ENCODE measurements around the gene RASA3. TPM values are rescaled to one million over a fixed set of nuclear protein-coding genes. Genes with fewer than 3 reads are reported as not detected.

Gene RASA3
- total and polyA plus RNA-seq, 10 of the 15 experiments (the other 5 are each of a cell fraction or from before 2014, with no cell fraction given): 0.79 to 33.9 (median 17.6) TPM

DNA sequence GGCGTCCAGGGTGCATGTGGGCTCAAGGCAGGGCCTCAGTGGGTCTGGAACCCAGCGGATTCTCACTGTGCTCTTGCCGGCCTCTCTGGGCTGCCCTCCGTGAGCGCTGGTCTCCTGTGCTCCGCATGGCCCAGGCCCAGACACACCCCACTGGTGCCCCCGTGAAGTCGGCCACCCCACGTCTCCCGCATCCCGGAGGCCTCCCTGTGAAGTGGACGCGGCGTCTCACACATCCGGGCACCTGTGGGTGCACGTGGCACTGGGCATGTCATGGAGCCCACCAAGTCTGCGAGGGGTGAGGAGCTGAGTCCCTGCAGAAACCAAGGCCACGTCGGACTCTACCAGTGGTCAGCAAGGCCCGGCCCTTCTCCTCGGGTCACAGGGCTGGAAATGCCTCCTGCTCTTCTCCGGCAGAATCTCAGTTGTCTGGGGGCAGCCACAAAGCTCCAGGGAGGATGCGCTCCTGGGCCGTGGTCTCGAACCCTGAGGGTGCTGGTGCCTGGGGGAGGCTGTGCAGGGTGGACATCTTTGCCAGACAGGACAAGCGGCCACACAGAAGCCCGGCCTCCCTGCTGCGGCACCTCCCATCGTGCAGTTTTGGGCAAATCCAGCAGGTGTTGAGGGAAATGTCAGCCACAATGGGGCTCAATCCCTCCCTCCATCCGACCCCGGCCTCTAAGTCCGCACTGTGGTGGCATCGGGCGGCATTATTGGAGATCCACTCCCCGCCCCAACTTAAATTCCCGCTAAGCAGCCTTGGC, 160.8 kb downstream of the RASA3 start:
- ATAC-seq: no peak
- DNase-seq (ENCODE audit: low read depth, low spot score): no peak
- Histone ChIP-seq H3K36me3 (ENCODE audit: control insufficient read depth in 2 of 2, insufficient read depth in 2 of 2, low read length in 1 of 2) (no peaks in the 10 kb centered on the region; a peak in 1 of 4 replicates), H3K27ac (ENCODE audit: control insufficient read depth, insufficient read depth) (no peak overlapping the region), H3K9me3 (replicated peaks; ENCODE audit: control insufficient read depth, insufficient read depth, low read length) (no peaks in the 10 kb centered on the region), H3K4me1 (ENCODE audit: control insufficient read depth, insufficient read depth, low read length) (no peaks in the 10 kb centered on the region), H3K79me2 (ENCODE audit: control insufficient read depth, insufficient read depth, low read length) (no peaks in the 10 kb centered on the region), H3K4me3 (no peak overlapping the region), H3K27me3 (replicated peaks in 1 of 2; ENCODE audit: control insufficient read depth in 2 of 2, insufficient read depth in 2 of 2, low read length in 1 of 2) (no peaks in the 10 kb centered on the region), H4K20me1 (ENCODE audit: control insufficient read depth, insufficient read depth) (no peaks in the 10 kb centered on the region), H2AFZ (ENCODE audit: control insufficient read depth, low read depth, low read length) (no peak overlapping the region), H3K9ac (ENCODE audit: control insufficient read depth, insufficient read depth, low read length) (no peak overlapping the region), H3K4me2 (ENCODE audit: control insufficient read depth, insufficient read depth) (no peak overlapping the region)
- in situ Hi-C loops (cut with MboI) (loop anchor here (5.0 kb wide), 1 partner anchor 41 kb away; no protein-coding TSS in a partner anchor), intact Hi-C loops (cut with micrococcal nuclease; ENCODE audit: unreplicated experiment) (no loop called here)
- ChIA-PET POLR2A (no interaction called here), SMC1A (ENCODE audit: uncharacterized antibody, unreplicated experiment) (no interaction called here), RAD21 (ENCODE audit: unreplicated experiment) (no interaction called here), CTCF (no interaction called here)
- WGBS (ENCODE audit: insufficient coverage, insufficient replicate concordance, low lambda C conversion rate, missing lambda C conversion rate): 82% methylated on average over 32 of the region's 36 CpGs
- no peak for TF ChIP-seq JUNB (IDR thresholded peaks at IDR 0.05)
- TF ChIP-seq SREBF1 (IDR thresholded peaks at IDR 0.05; ENCODE audit: low read length): no peak
- no peak for TF ChIP-seq NR2F1 (conservative IDR thresholded peaks at IDR 0.05)
- TF ChIP-seq RAD21 (IDR thresholded peaks at IDR 0.05; ENCODE audit: insufficient read depth, low read depth, low read length): no peak
- TF ChIP-seq SRF (IDR thresholded peaks at IDR 0.05; ENCODE audit: low read depth in 2 of 2, low read length in 2 of 2): no peak
- TF ChIP-seq, protein P1, sequence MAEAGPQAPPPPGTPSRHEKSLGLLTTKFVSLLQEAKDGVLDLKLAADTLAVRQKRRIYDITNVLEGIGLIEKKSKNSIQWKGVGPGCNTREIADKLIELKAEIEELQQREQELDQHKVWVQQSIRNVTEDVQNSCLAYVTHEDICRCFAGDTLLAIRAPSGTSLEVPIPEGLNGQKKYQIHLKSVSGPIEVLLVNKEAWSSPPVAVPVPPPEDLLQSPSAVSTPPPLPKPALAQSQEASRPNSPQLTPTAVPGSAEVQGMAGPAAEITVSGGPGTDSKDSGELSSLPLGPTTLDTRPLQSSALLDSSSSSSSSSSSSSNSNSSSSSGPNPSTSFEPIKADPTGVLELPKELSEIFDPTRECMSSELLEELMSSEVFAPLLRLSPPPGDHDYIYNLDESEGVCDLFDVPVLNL (IDR thresholded peaks at IDR 0.05; ENCODE audit: low read depth, low read length): no peak
- TF ChIP-seq IKZF1 (conservative IDR thresholded peaks at IDR 0.05): no peak
- TF ChIP-seq, protein P2, sequence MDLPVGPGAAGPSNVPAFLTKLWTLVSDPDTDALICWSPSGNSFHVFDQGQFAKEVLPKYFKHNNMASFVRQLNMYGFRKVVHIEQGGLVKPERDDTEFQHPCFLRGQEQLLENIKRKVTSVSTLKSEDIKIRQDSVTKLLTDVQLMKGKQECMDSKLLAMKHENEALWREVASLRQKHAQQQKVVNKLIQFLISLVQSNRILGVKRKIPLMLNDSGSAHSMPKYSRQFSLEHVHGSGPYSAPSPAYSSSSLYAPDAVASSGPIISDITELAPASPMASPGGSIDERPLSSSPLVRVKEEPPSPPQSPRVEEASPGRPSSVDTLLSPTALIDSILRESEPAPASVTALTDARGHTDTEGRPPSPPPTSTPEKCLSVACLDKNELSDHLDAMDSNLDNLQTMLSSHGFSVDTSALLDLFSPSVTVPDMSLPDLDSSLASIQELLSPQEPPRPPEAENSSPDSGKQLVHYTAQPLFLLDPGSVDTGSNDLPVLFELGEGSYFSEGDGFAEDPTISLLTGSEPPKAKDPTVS (IDR thresholded peaks at IDR 0.05; ENCODE audit: low read depth, low read length): no peak
- TF ChIP-seq GABPA (IDR thresholded peaks at IDR 0.05; ENCODE audit: low read depth): no peak
- no TSS peak for BruUV-seq (replicated peaks)
- FAIRE-seq: no peak

Data from GM12878 (cell line).